ENCODE data around the gene ZBTB16. TPM values are rescaled to one million over a fixed set of nuclear protein-coding genes. Genes with fewer than 3 reads are reported as not detected.

Gene ZBTB16
- total RNA-seq, 1 experiment from 2014 or later: not detected

DNA sequence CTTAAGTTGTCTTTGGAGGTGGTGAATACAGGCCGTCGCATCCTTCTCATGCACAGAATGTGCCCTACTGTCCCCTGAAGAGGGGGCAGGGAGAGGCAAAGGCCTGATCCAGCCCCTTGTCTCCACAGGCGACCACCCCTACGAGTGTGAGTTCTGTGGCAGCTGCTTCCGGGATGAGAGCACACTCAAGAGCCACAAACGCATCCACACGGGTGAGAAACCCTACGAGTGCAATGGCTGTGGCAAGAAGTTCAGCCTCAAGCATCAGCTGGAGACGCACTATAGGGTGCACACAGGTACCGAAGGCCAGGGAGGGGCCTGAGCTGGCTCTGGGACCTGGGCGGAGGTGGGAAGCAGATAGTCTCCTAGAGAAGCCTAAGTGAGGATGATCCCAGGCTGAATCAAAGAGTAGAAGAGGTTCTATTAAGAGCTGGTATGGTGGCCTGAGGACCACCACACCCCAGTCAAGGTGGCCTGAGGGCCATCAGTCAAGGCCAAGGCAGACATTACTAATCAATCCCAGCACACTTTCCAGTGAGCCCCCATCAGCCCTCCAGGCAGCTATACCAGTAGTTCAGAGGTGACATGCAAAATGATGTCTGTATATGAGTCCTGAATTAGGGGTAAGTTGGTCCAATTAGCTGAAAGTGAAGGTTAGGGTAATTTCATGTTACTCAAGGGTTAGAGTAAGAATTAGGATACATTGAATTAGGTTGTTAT lies 187.7 kb downstream of the ZBTB16 start:
- no peak for DNase-seq
- H3K4me3 ChIP-seq (ENCODE audit: insufficient read depth, low read depth, low read length): no peak overlapping the region
- H3K36me3 ChIP-seq (replicated peaks; ENCODE audit: control insufficient read depth, insufficient read depth, low read length): no peaks in the 10 kb centered on the region
- no peaks in the 10 kb centered on the region; the same call in 1 of the 2 replicates for H3K27me3 ChIP-seq (ENCODE audit: control insufficient read depth, insufficient read depth, low read length)

GRCh38 chr11:114250180-114250579 lies 190.7 kb downstream of the ZBTB16 start:
- Histone ChIP-seq H3K4me3 (ENCODE audit: insufficient read depth, low read depth, low read length) (no peak overlapping the region), H3K36me3 (replicated peaks; ENCODE audit: control insufficient read depth, insufficient read depth, low read length) (no peaks in the 10 kb centered on the region), H3K27me3 (ENCODE audit: control insufficient read depth, insufficient read depth, low read length) (no peaks in the 10 kb centered on the region; the same call in 1 of the 2 replicates)

GRCh38 chr11:114250993-114251814 lies 191.7 kb downstream of the ZBTB16 start:
- Histone ChIP-seq H3K27me3 (ENCODE audit: control insufficient read depth, insufficient read depth, low read length) (no peaks in the 10 kb centered on the region; the same call in none of the 2 replicates), H3K36me3 (replicated peaks; ENCODE audit: control insufficient read depth, insufficient read depth, low read length) (no peaks in the 10 kb centered on the region), H3K4me3 (ENCODE audit: insufficient read depth, low read depth, low read length) (no peak overlapping the region)
- peak; percentile 78 for DNase-seq

More at GRCh38 chr11:114250180-114250579, 190.7 kb downstream of the ZBTB16 start:
- no peak for DNase-seq

GRCh38 chr11:114251815-114252337 lies 192.4 kb downstream of the ZBTB16 start:
- H3K4me3 ChIP-seq (ENCODE audit: insufficient read depth, low read depth, low read length): no peak overlapping the region
- H3K27me3 ChIP-seq (ENCODE audit: control insufficient read depth, insufficient read depth, low read length): no peaks in the 10 kb centered on the region; the same call in none of the 2 replicates
- DNase-seq: peak; percentile 91
- no peaks in the 10 kb centered on the region for H3K36me3 ChIP-seq (replicated peaks; ENCODE audit: control insufficient read depth, insufficient read depth, low read length)

DNA sequence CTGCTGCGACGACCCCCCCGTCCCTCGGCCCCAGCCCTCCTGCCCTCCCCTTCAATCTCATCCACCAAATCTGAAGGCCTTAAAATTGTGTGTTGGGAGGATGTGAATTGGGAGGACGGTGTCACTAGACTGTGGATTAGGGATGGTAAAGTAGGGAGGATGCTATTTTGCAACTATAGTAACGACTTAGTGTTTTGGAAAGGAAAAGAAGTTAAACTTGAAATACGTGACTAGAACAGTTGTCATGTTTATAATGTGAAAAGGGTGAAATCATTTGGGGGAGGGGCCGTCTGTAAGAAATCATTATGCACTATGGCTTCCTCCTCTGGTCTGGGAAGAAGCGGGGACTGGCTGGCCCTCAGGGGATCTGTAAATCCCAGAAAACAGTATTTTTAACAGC lies 193.3 kb downstream of the ZBTB16 start:
- H3K27me3 ChIP-seq (ENCODE audit: control insufficient read depth, insufficient read depth, low read length): no peaks in the 10 kb centered on the region; the same call in none of the 2 replicates
- no peak for DNase-seq
- no peak overlapping the region for H3K4me3 ChIP-seq (ENCODE audit: insufficient read depth, low read depth, low read length)
- no peaks in the 10 kb centered on the region for H3K36me3 ChIP-seq (replicated peaks; ENCODE audit: control insufficient read depth, insufficient read depth, low read length)

DNA sequence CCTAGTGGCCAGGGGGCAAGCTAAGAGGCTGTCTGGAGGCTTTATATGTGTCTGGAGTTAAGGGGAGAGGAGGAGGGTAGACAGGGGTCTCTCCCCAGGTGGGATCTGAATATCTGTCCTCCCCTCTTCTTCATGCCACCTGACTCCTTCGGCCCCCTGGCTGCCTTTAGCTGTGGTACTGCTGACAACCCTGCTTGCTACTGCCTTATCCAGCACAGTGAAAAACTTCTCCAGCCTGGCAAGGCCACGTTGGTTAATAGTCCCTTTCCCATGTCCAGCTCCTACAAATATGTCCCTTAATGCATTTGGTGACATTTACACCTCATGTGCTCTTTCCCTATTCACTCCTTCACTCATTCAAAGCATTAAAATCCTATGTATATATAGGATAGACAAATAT lies 194.3 kb downstream of the ZBTB16 start:
- H3K4me3 ChIP-seq (ENCODE audit: insufficient read depth, low read depth, low read length): no peak overlapping the region
- no peak for DNase-seq
- no peaks in the 10 kb centered on the region; the same call in none of the 2 replicates for H3K27me3 ChIP-seq (ENCODE audit: control insufficient read depth, insufficient read depth, low read length)
- no peaks in the 10 kb centered on the region for H3K36me3 ChIP-seq (replicated peaks; ENCODE audit: control insufficient read depth, insufficient read depth, low read length)

DNA sequence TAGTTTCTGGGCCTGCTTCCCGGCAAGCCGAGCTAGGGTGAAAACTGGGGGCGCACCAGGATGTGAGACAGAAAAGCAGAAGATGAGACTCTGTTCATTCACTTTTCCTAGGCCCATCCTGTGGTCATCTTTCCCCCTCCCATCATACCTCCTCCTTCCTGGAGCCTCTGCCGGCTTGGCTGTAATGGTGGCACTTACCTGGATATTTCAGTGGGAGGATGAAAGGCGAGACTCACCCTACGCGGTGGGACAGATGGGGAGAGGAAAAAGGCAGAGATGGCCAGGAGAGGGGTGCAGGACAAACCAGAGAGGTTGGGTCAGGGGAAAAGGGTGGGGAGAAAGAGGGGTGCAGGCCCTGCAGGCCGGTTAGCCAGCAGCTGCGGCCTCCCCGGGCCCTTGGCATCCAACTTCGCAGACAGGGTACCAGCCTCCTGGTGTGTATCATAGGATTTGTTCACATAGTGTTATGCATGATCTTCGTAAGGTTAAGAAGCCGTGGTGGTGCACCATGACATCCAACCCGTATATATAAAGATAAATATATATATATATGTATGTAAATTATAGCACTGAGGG lies 195.1 kb downstream of the ZBTB16 start:
- Histone ChIP-seq H3K27me3 (ENCODE audit: control insufficient read depth, insufficient read depth, low read length) (no peaks in the 10 kb centered on the region; the same call in none of the 2 replicates), H3K36me3 (replicated peaks; ENCODE audit: control insufficient read depth, insufficient read depth, low read length) (no peaks in the 10 kb centered on the region), H3K4me3 (ENCODE audit: insufficient read depth, low read depth, low read length) (no peak overlapping the region)
- DNase-seq: no peak

GRCh38 chr11:114255289-114255688 lies 195.8 kb downstream of the ZBTB16 start:
- H3K4me3 ChIP-seq (ENCODE audit: insufficient read depth, low read depth, low read length): no peak overlapping the region
- no peaks in the 10 kb centered on the region; the same call in none of the 2 replicates for H3K27me3 ChIP-seq (ENCODE audit: control insufficient read depth, insufficient read depth, low read length)
- no peaks in the 10 kb centered on the region for H3K36me3 ChIP-seq (replicated peaks; ENCODE audit: control insufficient read depth, insufficient read depth, low read length)
- DNase-seq: no peak

GRCh38 chr11:114256176-114256966 lies 196.9 kb downstream of the ZBTB16 start:
- Histone ChIP-seq H3K36me3 (replicated peaks; ENCODE audit: control insufficient read depth, insufficient read depth, low read length) (no peaks in the 10 kb centered on the region), H3K4me3 (ENCODE audit: insufficient read depth, low read depth, low read length) (no peak overlapping the region), H3K27me3 (ENCODE audit: control insufficient read depth, insufficient read depth, low read length) (no peaks in the 10 kb centered on the region; the same call in none of the 2 replicates)
- DNase-seq: peak; percentile 55

DNA sequence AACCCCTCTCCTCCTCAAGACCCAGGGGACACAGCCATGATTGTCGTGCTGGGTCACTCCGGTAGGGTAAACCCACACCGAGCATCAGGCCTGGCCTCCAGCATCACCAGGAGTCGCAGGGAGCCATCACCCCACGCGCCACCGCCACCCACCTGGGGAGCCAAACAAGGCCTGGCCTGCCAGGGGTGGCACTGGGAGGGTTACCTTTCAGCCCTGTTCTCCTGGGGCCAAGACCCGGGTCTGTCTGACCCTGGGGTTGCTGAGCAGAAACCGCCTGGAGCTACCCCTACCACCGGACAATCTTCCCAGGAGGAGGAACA lies 197.4 kb downstream of the ZBTB16 start:
- Histone ChIP-seq H3K27me3 (ENCODE audit: control insufficient read depth, insufficient read depth, low read length) (no peaks in the 10 kb centered on the region; the same call in none of the 2 replicates), H3K4me3 (ENCODE audit: insufficient read depth, low read depth, low read length) (no peak overlapping the region)
- peak; percentile 59 for DNase-seq

GRCh38 chr11:114257621-114258558 lies 198.4 kb downstream of the ZBTB16 start:
- DNase-seq: peak; percentile 85
- no peaks in the 10 kb centered on the region for H3K36me3 ChIP-seq (replicated peaks; ENCODE audit: control insufficient read depth, insufficient read depth, low read length)
- no peak overlapping the region for H3K4me3 ChIP-seq (ENCODE audit: insufficient read depth, low read depth, low read length)
- no peaks in the 10 kb centered on the region; the same call in 1 of the 2 replicates for H3K27me3 ChIP-seq (ENCODE audit: control insufficient read depth, insufficient read depth, low read length)

More for the DNA sequence above, 197.4 kb downstream of the ZBTB16 start:
- no peaks in the 10 kb centered on the region for H3K36me3 ChIP-seq (replicated peaks; ENCODE audit: control insufficient read depth, insufficient read depth, low read length)

DNA sequence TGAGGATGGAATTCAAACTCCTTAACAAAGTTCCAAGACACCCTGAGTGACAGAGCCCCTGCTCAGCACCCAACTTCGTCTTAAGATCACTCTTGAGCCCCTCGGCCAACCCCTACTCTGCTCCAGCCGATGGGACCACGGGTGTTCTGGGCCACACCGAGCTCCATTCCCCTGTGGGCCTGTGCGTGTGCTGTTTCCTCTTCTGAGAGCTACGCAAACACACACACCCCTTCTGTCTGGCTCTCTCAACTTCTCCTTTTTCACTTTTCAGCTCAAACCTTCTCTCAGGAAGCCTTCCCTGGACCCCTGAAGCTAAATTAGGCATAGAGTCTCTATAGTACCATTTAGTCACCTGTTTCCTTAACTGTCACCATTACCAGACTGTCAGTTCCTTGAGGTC lies 199.2 kb downstream of the ZBTB16 start:
- no peaks in the 10 kb centered on the region for H3K36me3 ChIP-seq (replicated peaks; ENCODE audit: control insufficient read depth, insufficient read depth, low read length)
- no peaks in the 10 kb centered on the region; the same call in 1 of the 2 replicates for H3K27me3 ChIP-seq (ENCODE audit: control insufficient read depth, insufficient read depth, low read length)
- peak; percentile 26 for DNase-seq
- H3K4me3 ChIP-seq (ENCODE audit: insufficient read depth, low read depth, low read length): no peak overlapping the region

DNA sequence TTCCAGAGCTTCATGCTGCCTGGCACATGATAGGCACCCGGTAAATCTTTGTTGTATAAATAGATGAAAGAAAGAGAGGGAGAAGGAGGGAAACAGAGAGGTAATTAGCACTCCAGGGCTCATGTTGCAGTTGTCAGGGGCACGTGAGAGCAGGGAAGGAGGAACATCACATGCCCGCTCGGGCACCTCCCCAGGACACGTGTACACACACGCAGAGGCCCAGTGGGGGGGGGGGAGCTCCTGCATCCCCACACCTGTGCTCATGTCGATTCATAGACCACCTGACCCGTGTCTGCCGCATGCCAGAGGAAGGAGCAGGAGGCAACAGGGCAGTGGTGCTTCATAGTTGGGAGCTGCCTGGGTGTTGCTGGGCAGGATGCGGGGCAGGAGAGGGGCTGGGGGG lies 199.6 kb downstream of the ZBTB16 start:
- peak; percentile 24 for DNase-seq
- H3K36me3 ChIP-seq (replicated peaks; ENCODE audit: control insufficient read depth, insufficient read depth, low read length): no peaks in the 10 kb centered on the region
- no peaks in the 10 kb centered on the region; the same call in 1 of the 2 replicates for H3K27me3 ChIP-seq (ENCODE audit: control insufficient read depth, insufficient read depth, low read length)
- H3K4me3 ChIP-seq (ENCODE audit: insufficient read depth, low read depth, low read length): no peak overlapping the region
